ENCODE measurements around the gene DOCK2. TPM values are rescaled to one million over a fixed set of nuclear protein-coding genes. Genes with fewer than 3 reads are reported as not detected.

Gene DOCK2
- total and polyA plus RNA-seq, 2 donors (not counting 3 experiments of a cell fraction or from before 2014, with no cell fraction given), result 0.62 to 4.8 TPM

GRCh38 chr5:169781420-169782345 is 144.6 kb downstream of the DOCK2 start:
- no peak overlapping the region for H3K4me3 ChIP-seq (replicated peaks in 1 of 3; ENCODE audit: insufficient read depth in 1 of 3, low read depth in 1 of 3, low read length in 3 of 3)
- no peak overlapping the region for H3K4me2 ChIP-seq (ENCODE audit: insufficient read depth, low read length)
- H3K36me3 ChIP-seq (ENCODE audit: control insufficient read depth in 2 of 2, extremely low read depth in 1 of 2, insufficient read depth in 2 of 2, low read length in 2 of 2), result no peaks in the 10 kb centered on the region
- no peak overlapping the region for H3K27ac ChIP-seq (ENCODE audit: insufficient read depth, low read depth, low read length)
- H4K20me1 ChIP-seq (replicated peaks; ENCODE audit: control insufficient read depth, extremely low read depth, insufficient read depth, low read length), result no peaks in the 10 kb centered on the region
- peaks cover 0 to 2% of the 10 kb centered on the region in 2 experiments for H3K27me3 ChIP-seq (ENCODE audit: control insufficient read depth in 2 of 2, insufficient read depth in 2 of 2, low read length in 2 of 2)
- CTCF ChIA-PET, result interaction anchor here (1.0 kb wide), 1 partner anchor 199 kb away, joined by 4 read pairs; the partner anchor contains the start of gene INSYN2B
- TF ChIP-seq FOS (IDR thresholded peaks at IDR 0.05; ENCODE audit: borderline replicate concordance, insufficient read depth, low read length), result no peak
- TF ChIP-seq CTCF (IDR thresholded peaks at IDR 0.05; ENCODE audit: extremely low read depth in 1 of 2, insufficient read depth in 1 of 2, low read depth in 1 of 2, low read length in 2 of 2), result no peak
- no peak for TF ChIP-seq MAX (IDR thresholded peaks at IDR 0.05; ENCODE audit: insufficient read depth, insufficient read length)
- no peak for TF ChIP-seq EZH2 (IDR thresholded peaks at IDR 0.05; ENCODE audit: borderline replicate concordance, low read depth, low read length, severe bottlenecking)
- TF ChIP-seq JUN (IDR thresholded peaks at IDR 0.05; ENCODE audit: borderline replicate concordance, insufficient read depth, insufficient read length, low read depth), result no peak
- no peak for TF ChIP-seq GATA2 (IDR thresholded peaks at IDR 0.05; ENCODE audit: insufficient read depth, insufficient read length, low read depth, low read length)
- TF ChIP-seq POLR2AphosphoS5 (IDR thresholded peaks at IDR 0.05; ENCODE audit: insufficient read depth, low read depth, low read length), result no peak
- no peak for TF ChIP-seq MYC (IDR thresholded peaks at IDR 0.05; ENCODE audit: low read depth, low read length)
- no peak for TF ChIP-seq POLR2A (IDR thresholded peaks at IDR 0.05; ENCODE audit: low read depth, low read length)
- POLR2A ChIA-PET, result no interaction called here
- FAIRE-seq, result no peak
- H3K9me3 ChIP-seq (replicated peaks; ENCODE audit: control insufficient read depth, insufficient read depth, low read length), result no peaks in the 10 kb centered on the region
- no peaks in the 10 kb centered on the region for H3K9me1 ChIP-seq (replicated peaks; ENCODE audit: control insufficient read depth, extremely low read depth, insufficient read depth, low read length)
- no peak overlapping the region for H2AFZ ChIP-seq (ENCODE audit: low read depth, low read length)
- no TSS peak for BruUV-seq (replicated peaks)
- no peak overlapping the region for H3K9ac ChIP-seq (replicated peaks; ENCODE audit: extremely low read depth, insufficient read depth, low read length)
- no peaks in the 10 kb centered on the region for H3K4me1 ChIP-seq (ENCODE audit: control insufficient read depth, extremely low read depth, insufficient read depth, low read length)
- no peaks in the 10 kb centered on the region for H3K79me2 ChIP-seq (ENCODE audit: control insufficient read depth, insufficient read depth, low read length)
- dilution Hi-C loops (cut with MboI; ENCODE audit: extremely low pct_ligation_motif_present, low sequenced_read_pairs) (no loop called here), intact Hi-C loops (cut with micrococcal nuclease) (no loop called here)
- DNase-seq (ENCODE audit: low read depth, low spot score), result no peak
